CD4-positive, alpha-beta T cell treated with Interleukin-15 for 4 hours (primary cell): ENCODE data around the gene SMPD1.
A peak's percentile ranks its signal among the peaks of the same experiment; 100 is the strongest.
"Not testable (repeated sequence)": the region's sequence is repeated elsewhere in the genome, so short reads cannot be mapped to it uniquely, and the experiment has no call there.

Source experiments
- DNase-seq: peaks from one replicate; pipeline ENCODE4 v3.0.0-alpha.2; 2020; ENCODE audit warnings: low spot score

SMPD1 gene

DNA sequence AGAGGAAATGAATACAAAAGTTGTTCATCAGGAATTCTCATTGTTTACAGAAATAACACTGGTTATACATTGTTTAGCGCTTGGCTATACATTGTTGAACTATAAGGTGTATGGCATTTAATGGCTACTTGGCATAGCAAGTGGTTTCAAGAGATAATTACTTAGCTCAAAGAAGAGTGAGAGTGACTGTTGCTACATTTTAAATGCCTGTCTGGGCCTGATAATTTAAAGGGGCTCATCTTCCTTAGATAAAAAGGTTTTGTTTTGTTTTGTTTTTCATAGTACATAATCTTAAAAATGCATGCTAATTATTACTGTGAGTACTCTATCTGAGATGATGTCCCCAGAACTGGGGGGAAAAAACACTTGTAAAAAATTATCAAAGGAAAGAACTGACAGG lies 1.5 kb upstream of the SMPD1 start:
- no peak for DNase-seq

DNA sequence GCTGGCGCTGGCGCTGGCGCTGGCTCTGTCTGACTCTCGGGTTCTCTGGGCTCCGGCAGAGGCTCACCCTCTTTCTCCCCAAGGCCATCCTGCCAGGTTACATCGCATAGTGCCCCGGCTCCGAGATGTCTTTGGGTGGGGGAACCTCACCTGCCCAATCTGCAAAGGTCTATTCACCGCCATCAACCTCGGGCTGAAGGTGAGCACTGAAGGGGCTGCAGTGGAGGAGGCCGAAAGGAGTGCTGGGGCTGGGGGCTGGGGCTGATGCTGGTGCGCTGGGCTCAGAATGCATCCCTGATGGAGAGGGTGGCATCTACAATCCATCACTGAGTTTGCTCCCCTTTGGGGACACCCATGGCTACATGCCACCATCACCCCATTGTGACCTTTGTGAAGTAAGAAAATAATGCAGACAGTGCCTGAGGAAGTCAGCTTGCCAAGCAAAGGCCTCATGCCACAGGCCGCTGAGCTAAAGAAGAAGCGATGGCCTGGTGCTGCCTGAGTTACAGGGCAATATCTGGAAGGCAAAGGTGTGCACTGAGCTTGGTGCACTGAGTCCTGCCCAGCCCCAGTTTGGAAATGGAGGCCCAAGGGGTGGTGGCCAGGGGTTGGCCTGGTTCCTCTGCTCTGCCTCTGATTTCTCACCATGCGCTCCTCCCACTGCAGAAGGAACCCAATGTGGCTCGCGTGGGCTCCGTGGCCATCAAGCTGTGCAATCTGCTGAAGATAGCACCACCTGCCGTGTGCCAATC lies 620 bp downstream of the SMPD1 start:
- no peak for DNase-seq

DNA sequence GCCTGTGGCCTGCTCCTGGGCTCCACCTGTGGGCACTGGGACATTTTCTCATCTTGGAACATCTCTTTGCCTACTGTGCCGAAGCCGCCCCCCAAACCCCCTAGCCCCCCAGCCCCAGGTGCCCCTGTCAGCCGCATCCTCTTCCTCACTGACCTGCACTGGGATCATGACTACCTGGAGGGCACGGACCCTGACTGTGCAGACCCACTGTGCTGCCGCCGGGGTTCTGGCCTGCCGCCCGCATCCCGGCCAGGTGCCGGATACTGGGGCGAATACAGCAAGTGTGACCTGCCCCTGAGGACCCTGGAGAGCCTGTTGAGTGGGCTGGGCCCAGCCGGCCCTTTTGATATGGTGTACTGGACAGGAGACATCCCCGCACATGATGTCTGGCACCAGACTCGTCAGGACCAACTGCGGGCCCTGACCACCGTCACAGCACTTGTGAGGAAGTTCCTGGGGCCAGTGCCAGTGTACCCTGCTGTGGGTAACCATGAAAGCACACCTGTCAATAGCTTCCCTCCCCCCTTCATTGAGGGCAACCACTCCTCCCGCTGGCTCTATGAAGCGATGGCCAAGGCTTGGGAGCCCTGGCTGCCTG lies 1.4 kb downstream of the SMPD1 start:
- no peak for DNase-seq

DNA sequence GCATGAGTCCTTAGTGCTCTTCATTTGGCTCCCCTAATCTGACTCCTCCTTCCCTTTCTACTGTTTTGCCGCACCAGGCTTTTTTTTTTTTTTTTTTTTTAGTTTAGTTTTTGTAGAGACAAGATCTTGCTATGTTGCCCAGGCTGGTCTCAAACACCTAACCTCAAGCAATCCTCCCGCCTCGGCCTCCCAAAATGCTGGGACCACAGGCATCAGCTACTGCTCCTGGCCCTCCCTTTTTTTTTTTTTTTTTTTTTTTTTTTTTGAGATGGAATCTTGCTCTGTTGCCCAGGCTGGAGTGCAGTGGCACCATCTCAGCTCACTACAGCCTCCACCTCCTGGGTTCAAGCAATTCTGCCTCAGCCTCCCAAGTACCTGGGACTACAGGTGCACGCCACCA lies 2.0 kb downstream of the SMPD1 start:
- DNase-seq: not testable (repeated sequence)

DNA sequence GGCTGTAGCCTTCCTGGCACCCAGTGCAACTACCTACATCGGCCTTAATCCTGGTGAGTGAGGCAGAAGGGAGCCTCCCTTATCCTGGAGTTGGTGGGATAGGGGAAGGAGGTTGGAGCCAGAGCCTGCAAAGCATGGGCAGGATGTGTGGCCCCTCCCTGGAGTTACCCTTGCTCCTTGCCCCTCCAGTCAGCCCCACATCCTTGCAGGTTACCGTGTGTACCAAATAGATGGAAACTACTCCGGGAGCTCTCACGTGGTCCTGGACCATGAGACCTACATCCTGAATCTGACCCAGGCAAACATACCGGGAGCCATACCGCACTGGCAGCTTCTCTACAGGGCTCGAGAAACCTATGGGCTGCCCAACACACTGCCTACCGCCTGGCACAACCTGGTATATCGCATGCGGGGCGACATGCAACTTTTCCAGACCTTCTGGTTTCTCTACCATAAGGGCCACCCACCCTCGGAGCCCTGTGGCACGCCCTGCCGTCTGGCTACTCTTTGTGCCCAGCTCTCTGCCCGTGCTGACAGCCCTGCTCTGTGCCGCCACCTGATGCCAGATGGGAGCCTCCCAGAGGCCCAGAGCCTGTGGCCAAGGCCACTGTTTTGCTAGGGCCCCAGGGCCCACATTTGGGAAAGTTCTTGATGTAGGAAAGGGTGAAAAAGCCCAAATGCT lies 3.9 kb downstream of the SMPD1 start:
- no peak for DNase-seq

DNA sequence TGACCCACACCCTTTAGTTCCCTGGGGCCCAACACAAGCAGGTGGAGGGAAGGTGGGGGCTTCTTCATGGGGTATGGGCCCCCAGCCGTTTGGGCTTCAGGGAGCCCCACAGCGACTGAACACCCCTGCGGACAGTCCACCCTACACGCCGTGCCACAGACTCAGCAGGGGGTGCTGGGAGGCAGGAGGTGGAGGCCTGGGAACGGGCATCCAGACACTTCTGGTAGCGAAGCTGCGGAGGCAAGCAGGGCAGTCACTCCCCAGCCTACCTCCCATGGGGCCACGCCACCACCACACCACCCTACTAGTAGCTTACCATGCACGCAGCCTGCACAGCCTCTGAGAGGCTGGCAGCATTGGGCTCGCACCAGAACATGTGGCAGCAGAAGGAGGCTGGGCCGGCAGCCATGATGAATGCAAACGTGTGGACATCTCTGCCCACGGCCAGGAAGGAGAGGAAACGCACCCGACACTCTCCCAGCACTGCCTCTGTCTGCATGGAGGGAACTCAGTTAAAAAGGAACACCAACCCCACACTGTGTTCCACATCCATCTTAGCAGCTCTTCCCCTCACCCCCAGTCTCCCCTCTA lies 5.3 kb downstream of the SMPD1 start:
- DNase-seq: no peak

DNA sequence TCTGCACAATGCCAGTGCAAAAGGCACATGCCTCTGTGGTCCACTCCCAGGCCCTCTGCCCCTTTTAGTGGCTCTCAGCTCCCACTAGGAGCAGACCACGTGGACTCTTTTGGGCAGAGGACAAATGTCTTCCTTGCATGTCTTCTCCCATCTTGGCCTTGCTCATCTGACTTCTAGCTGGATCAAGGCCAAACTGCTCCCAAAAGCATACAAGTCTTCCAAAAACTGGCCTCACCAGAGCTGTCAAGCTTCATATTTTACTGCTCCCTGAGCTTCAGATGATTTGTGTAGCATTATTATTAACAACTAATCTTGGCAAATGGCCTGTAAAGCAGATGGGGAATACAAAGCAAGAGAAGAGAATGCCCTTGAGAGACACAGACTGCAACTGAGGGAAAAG lies 6.9 kb downstream of the SMPD1 start:
- no peak for DNase-seq

DNA sequence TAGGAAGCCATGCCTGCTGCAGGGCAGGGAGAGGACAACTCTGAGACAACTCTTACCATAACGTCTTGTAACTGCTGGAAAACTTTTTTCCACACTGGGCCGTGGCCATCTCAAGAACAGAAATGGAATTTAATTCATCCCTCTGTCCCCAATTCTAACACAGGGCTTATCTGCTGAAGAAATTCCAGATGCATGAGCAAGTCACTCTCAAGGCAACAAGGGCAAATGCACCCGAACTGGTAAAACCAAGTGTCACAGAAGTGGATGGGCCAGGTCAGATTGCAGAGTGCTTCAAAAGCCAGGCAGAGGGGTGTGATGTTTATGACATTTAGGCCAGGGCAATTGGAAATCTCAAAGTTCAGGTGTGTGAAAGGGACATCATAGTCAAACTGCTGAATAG lies 7.4 kb downstream of the SMPD1 start:
- DNase-seq: no peak

DNA sequence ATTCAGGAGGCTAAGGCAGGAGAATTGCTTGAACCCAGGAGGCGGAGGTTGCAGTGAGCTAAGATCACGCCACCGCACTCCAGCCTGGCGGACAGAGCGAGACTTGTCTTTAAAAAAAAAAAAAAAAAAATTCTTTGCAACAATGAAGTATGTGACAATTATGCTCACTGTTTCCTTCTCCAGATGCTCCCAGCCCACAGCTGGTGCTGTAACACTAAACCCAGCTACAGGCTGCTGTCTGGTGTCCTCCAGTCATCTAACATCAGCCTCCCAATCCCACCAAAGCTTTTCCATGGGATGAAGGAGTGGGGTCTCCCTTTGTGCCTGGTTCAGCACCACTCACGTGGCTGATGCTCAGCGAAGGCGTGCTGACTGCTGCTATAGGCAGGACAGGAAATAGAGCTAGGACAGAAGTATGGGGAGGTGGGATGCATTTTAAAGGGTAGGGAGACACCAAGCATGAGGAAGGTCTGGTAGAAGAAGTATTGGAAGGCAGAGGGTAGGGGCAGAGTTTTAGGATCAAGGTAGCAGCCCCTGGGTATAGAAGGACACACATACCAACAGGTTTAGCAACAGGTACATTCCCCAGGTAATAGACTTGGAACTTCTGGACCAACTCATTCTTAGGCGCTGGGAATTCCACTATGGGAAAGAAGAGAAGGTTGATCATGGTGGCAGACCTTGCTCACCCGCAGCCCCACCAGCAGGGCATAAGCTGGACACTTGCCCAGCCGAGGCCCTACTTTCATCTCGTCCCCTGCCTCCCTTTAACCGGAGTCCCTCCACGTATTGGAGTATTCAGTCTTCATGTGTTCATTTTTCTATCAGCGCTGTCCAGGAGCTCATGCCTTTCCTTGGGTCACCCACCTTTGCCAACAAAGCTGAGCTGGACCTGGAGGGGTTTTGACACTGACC lies 10.4 kb downstream of the SMPD1 start:
- no peak for DNase-seq

DNA sequence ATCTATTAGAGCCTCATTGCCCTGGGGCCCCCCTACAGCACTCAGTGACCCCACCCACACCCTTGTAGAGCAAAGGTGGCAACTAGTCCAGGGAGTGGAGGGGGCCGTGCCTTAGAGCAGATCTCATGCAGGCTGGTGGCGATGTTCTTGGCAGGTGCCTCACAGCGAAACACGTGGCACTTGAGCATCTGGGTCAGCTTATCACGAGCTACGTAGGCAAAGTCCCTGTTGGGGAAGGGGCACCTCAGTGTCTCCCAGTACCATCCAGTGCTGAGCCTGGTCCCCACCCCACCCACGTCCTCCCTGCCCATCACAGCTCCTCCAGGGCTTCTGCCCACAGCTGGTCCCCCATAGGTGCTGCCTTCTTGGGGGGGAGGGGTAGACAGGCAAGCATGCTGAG lies 11.2 kb downstream of the SMPD1 start:
- no peak for DNase-seq

DNA sequence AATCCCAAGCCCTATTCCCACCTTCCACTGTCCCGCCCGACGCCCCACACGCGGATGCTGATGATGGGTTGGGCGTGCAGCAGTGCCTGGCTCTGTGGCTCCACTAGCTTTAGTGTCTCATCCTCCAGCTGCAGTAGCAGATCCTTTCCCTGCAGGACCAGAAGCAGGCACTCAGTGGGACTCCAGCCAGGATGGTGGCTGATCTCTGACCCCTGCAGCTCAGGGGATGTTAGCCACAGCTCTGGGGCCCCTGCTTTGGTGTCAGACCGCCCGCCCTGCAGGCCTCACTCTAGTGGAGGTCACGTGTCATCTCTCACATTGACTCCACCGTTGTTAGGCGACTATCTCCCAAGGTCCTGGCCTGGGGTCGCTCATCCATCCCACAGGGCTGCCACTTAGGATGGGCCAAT lies 11.8 kb downstream of the SMPD1 start:
- no peak for DNase-seq

DNA sequence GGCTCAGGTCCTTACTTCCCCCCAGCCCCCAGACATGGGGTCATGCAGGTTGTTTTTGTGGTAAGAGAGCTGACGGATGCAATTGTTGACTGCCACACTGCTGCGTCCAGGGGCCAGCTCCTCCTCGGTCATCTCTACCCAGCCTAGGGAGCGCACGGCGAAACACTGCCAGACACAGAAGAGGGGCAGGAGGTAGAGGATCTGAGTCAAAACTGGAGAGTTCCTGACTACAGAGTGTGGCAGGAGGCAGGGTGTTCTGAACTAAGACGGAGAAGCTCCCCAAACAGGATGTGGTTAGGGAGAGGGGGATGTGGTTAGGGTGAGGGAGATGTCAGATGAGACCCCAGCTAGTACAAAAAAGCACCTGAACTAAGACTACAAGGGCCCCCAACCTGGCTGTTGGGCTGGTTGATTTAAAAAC lies 12.3 kb downstream of the SMPD1 start:
- DNase-seq: peak; percentile 79

DNA sequence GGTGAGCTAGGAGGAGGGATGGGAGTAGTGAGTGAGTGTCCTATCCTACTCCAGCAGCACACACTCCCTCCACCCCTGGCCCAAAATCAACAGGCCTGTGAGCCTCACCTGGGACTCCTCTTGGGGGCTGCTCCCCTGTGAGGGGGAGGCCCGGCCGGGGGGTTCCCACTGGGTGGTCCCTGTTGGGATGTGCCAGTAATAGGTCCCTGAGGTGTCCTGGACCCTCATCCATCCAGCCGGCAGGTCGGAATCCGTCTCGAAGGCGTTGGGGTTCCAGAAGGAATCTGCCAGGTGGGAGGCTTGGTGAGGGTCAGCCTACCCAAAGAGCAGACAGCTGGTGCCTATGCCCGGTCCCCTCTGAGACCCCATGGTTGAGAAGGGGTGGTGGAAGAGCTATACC lies 13.3 kb downstream of the SMPD1 start:
- DNase-seq: no peak

DNA sequence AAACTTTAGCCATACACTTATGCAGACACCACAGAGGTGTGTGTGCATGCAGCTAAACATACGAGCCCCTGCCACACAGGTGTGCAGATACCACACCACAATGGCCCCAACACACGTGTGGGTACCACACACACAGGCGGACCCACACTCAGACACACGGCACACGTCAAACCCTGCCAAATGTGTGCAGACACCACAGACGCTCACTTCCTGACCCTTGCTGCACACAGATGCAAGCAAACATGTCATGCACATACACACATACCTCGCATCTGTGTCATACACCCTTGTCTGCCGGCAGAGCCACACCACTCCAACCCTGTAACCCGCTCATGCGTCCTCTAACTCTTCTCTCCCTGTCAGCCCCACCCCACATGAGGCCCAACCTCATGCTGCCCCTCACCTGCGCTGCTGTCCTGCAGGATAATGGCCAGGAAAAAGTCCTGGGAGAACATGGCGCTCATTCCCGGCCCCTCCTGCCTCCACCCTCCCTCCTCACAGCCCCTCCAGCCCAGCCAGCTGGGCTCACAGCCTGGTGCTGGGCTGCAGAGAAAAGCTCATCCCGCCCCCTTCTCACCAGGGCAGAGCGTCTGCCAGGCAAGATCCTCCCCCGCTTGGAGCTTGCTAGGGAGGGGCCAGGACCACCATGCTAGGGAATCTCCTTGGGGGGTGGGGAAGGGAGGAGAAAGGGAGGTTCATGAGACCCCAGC lies 14.2 kb downstream of the SMPD1 start:
- peak; percentile 30 for DNase-seq

DNA sequence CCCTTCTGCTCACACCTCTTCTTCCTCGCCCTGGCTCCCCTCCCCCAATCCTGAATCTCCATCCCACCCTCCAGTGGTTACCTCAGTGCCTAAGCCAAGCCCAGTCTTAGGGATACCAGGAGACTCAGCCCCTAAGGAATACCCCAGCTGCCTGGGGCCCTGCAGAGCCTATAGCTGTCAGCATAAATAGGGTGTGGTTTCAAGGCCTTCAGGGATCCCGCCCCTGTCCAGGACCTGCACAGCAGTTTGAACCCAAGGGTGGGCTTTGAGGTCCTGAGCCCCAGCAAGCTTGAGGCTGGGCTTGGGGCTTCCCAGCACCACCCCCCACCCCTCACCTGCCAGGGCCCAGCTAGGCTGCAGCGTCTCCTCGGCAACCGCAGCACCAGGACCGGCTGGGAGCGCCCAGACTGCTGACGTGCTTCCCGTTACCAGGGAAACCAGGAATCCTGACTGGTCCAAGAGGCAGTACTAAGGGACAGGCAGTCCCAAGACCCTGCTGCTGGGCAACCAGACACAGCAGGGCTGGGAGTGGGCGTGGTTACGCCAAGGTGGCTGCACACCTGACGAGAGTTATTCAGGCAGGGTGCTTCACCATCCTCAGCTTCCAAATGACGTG lies 14.9 kb downstream of the SMPD1 start:
- no peak for DNase-seq

DNA sequence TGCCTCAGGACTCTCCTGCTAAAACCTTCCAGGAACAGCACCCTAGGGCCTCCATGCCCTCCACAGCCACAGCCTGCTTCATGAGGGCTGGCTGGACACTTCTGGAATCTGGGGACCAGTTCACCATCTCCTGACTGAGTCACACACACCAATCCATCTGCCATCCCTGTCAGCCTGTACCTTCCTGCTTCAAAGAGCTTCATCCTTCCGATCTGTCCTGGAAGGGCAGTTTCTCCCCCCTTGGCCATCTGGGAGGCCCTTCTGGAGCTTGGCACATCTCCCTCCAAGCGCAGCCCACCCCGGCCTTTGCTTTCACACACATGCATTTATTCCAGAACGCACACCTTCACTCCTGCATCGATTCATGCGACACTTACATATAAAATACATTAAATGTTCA lies 15.6 kb downstream of the SMPD1 start:
- DNase-seq: no peak

DNA sequence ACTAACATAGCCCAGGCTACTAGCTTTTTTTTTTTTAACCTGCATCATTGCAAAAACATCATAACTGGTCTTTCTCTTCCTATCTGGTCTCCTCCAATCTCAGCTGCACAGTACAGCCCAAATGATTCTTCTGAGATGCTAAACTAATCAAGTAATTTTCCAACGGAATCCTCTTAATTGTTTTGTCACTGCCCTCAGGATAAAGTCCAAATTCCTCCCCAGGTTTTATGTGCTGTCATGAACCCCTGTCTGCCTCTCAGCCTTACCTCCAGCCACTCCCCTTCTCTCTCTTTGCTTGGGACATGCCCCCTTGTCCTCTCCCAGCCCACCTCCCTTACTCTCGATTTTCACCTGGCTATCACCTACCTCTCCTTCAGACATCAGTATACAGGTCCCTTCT lies 16.1 kb downstream of the SMPD1 start:
- DNase-seq: no peak

DNA sequence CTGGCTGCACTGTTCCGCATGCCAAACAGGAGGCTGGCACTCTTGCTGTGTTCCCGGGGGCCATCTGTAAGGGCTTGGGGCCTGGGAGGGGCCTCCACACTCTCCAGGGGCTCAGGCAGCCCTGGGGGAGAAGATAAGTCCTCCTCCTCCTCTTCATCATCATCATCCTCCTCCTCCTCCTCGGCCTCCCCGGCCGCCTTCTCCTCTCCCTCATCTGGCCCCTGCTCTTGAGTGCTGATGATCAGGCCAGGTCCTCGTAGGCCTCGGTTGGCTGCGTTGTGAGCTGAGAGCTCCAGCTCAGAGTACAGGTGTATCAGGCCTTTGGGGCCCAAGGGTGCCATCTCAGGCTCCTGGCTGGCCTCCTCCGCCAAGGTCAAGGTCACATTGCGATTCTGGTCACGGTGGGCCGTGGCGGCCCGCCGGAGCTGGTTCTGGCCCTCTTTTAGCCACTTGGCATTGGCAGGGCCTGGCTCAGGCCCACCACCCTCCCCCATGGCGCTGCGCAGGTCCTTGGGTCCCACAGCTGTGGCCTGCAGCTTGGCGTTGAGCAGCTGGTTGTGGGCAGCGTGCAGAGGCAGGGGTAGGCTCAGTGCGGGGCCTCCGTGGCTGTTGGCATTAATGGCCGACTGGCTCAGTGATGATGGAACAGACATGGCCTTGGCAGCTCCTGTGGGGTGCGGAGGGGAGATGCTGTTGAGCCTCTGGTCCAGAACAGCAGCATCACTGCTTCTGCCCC lies 20.6 kb downstream of the SMPD1 start:
- no peak for DNase-seq

DNA sequence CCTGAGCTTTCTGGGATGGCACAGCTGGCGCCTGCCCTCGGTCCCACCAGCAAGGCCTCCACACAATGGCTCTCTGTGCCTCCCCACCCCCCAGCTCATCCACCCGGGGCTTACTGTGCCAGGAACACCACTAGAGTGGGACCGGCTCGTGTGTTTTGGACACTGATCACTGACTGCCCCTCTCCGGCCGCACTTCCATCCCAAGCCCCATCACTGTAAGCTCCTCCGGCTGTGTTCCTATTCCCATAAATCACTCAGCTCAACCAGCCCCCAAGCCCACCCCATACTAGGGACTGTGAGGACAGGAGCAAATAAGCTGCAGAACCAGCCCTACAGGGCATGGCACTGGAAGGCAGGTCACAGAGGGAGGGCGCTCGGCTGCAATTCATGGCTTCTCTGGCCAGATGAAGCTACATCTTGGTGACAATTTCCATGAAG lies 21.3 kb downstream of the SMPD1 start:
- no peak for DNase-seq

DNA sequence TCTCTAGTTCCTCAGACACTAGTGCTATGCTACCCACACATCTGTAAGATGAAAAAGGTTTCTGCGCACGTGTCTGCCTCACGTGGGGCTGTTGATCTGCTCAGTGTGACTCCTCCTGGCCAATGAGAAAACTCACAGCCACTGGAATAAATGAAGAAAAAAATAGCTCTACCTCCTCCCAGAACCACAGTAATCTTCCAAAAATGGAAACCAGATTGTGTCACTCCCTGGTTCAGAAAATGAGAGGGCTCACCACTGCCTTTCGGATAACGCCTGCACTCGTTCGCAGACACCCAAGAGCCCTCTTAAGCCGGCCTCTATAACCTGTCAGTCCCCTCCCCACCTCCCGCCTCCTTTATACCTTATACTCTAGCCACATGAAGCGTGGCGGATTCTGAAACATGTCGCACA lies 23.5 kb downstream of the SMPD1 start:
- peak; percentile 52 for DNase-seq
